NCI-H2081 treated with DMSO at 0.1 percent for 48 hours (cell line): ENCODE results near the gene AAR2.
A peak's percentile ranks its signal among the peaks of the same experiment; 100 is the strongest.

Source experiments
- DNase-seq: peaks from one replicate; lab custom pipeline; 2025; lab: John Stamatoyannopoulos, UW

The AAR2 gene

DNA sequence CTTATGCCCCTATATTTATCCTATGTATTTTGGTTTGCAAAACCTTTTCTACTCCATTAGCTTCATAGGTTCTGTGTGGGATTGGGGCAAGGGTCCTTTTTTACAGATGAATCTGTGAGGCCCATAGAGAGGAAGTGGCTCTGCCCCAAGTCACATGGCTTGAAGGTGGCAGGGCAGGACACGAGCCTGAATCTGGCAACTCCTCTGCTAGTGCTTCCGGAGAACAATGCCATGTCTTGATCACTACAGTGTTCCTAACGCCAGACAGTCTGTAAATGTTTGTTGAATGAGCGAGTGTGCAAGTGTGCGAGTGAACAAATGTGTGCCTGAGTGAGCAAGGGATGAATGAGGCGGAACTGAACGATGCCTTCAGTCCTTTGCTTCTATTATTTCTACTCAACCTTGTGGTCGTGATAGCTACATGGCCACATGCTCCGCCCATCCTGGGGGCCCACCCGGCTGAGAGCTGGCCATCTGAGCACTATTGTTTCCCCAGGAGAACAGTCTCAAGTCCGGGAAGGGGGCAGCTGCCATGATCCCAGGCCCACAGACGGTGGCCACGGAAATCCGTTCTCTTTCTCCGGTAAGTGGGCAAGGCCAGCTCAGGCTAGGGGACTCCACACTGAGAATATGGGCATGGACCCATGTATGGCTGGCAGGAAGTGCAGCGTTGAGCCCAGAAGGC, 17.8 kb upstream of the AAR2 start:
- no peak for DNase-seq

DNA sequence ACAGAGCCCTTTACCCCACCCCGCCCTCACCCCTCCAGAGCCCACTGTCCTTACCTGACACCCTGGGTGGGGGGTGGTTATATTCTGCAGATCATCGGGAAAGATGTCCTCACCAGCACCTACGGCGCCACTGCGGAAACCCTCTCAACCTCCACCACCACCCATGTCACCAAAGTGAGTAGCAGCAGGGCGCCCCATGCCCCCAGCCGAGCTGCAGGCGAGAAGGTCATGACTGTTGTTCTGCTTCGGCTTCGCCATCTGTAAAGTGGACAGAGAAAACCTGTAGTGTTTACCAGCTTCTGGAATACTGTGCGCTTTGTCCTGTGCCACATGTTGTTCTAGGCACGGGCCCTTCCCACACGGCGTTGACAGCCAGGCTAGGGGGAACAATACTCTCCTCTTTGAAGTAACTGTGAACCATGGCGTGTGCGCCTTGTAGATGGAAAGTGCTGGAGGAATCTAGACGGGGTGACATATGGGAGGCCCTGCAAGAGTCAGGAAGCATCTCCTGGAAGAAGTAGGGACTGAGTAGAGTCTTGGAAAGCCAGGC, 16.5 kb upstream of the AAR2 start:
- no peak for DNase-seq

DNA sequence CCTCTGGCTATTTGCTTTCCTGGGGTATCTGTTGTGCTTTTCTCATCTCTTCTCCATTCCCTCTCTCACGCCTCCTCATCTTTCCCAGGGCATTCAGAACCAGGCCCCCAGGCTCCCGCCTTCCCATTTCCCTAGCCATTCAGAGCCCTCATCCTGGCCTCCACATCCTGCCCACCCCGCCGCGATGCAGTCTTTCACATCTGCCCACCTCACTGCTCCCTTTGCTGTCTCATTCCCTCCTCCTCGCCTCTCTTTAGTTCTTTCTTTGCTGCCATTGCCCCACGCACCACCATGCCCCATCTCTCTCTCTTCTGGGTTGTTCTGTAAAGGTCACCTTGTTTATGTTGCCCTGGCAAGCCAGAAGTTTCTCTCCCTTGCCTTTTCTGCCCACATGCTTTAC, 10.6 kb upstream of the AAR2 start:
- DNase-seq: no peak

DNA sequence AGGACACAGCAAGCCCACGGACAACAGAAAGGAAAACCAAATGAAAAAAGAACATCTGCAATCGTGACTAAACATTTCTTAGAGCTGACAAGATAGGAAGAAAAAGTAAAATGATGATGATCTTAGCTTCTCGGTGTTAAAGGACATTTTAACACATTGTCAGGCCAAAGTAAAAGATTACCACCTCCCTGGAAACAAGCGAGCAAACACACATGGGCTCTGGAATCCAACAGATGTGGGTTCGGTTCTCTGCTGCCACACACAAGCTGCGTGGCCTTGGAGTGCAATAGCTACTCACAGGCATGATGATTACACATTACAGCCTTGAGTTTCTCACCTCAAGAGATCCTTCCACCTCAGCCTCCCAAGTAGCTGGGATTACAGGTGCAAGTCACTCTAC, 7.5 kb upstream of the AAR2 start:
- no peak for DNase-seq

DNA sequence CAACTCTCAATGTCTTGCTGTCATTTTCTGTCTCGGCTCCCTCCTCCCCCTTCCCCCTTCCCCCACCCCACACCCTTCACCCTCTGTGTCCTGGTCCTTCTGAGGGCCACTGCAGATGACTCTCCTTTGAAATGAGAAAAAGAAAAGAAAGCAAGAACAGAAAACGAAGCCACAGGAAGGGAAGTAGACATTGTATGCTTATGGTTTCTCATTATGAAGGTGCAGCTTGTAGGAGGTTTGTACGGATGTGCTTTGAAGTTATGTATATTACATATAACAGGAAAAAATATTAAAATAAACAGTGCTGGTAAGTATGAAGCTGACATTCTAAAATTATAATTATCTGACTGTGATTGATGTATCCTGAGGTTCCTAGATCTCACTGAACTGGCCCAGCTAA, 6.3 kb upstream of the AAR2 start:
- DNase-seq: no peak

DNA sequence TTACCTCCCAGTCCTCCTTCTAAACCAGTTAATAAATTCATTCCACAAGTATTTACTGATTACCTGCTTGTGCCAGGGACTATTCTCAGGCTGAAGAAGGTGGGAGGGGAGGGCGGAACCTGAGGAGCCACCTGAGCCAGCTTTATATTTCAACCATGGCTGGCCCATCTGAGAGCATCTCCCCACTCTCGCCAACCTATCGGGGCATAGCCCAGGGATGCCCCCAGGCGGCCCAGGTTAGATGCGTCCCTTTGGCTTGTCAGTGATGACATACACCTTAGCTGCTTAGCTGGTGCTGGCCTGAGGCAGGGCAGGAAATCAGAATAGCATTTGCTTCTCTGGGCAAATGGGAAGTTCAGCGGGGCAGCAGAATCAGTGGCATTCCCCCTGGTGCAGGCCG, 4.9 kb upstream of the AAR2 start:
- DNase-seq: no peak

DNA sequence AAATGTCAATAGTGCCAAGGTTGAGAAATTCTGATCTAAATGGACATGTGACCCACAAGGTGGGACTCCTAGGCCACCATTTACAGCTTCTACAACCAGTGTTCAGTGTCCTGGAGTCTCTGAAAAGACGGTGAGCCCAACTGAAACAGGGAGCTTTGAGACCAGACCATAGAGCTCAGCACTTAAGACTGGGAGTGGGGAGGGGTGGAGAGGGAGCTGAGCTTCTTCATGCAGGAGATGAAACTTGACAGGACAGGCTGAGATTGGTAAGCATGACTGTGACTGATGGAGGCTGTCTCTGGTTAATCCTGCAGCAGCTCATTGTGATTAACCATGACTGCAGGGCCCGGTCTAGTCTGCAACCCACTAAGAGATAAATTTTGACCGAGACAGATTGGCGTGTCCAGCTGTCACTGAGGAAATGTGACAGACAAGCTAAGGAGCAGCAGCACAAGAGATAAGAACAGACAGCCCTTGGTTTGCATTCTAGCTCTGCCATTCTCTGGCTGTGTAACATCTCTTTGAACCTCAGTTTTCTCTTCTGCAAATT, 1.4 kb upstream of the AAR2 start:
- no peak for DNase-seq

DNA sequence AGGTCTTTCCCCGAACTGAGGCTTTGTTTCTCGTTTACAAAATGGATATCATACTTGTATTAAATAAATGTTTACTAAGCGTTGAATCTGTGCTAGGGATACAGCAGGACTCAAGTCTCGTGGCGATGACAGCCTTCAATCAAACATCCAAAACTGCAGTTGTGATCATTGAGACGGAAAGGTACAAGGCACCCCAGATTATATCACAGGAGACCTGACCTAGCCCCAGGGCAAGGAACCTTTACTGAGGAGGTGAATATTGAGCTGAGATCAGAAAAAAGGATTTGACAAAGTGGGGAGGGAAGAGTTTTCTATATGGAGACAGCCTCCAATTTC, 476 bp downstream of the AAR2 start:
- DNase-seq: no peak

DNA sequence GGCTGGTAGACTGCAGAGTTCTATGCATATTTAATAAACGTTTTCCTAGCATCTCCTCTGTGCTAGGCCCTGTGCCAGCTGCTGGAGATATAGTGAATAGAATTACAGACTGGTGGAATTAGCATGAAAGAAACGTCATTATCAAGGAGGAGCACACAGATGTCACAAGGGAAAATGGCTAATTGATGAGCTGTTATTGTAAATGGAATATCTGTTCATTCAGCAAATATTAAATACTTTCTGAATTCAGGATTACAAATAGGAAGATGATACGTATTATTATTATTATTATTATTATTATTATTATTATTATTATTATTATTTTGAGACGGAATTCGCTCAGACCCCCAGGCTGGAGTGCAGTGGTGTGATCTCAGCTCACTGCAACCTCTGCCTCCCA, 1.2 kb downstream of the AAR2 start:
- no peak for DNase-seq

DNA sequence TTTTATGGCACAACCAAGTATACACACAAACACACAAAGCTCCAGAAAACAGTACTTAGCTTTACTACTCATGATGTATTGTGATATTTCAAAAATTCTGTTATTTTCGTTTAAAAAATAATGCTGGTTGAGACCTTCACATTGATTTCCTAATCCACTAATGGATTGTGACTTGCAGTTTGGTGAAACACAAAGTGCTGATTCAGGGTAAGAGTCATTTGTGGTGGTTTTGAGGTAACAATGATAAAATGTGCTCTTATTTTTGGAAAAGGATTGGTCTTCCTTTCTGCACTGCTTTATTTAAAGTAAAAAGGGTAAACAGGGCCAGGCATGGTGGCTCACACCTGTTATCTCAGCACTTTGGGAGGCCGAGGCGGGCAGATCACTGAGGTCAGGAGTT, 1.9 kb downstream of the AAR2 start:
- DNase-seq: no peak

DNA sequence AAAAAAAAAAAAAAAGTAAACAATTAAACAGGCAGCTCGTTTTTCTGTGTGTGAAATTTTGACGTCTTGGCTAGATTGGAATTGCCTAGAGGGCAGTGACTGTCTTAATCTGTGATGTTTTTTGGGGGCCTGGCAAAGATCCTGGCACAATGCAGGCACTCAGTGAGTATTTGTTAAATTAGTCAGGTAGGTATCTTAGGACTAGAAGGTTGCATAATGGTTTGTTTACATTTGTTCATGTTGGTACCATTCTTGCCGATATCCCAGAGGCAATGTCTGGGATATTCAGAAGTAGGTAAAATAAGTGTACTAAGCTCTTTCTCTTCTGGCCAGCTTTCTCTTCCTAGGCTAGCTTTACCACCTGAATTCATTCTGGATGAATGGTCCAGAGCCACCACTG, 2.5 kb downstream of the AAR2 start:
- DNase-seq: no peak

DNA sequence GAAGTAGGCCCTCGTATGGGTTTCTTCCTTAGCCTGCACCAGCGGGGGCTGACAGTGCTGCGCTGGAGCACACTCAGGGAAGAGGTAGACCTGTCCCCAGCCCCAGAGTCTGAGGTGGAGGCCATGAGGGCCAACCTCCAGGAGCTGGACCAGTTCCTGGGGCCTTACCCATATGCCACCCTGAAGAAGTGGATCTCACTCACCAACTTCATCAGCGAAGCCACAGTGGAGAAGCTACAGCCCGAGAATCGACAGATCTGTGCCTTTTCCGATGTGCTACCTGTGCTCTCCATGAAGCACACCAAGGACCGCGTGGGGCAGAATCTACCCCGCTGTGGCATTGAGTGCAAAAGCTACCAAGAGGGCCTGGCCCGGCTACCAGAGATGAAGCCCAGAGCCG, 3.8 kb downstream of the AAR2 start:
- no peak for DNase-seq

DNA sequence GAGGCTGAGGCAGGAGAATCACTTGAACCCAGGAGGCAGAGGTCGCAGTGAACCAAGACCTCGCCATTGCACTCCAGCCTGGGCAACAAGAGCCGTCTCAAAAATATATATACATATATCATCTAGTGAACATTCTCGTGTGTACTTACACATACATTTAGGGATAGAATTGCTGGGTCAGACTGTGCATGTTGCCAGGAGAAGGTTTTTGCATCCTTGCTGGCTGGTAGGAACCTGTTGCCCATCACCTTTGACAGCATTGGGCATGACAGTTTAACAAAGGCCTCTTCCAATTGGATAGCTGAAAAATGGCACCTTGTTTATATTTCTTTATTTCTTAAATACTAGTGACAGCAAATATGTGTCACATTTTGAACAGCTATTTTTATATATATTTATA, 5.4 kb downstream of the AAR2 start:
- no peak for DNase-seq

DNA sequence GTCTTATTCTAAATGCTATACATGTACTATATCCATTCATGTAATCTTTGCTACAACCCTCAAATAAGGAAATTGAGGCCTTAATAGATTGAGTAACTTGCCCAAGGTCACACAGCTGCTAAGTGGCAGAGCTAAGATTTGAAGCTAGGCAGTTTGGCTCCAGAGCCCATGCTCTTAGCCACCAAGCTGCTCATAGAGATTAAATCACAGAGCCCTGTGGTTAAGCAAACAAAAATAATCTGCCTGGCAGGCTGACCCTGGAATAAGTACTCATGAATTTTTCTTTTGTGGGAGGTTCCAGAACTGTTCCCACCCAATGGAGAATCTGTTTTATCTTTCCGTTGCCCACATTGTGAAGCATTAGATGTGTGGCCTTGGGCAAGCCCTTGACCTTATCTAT, 7.4 kb downstream of the AAR2 start:
- DNase-seq: no peak

DNA sequence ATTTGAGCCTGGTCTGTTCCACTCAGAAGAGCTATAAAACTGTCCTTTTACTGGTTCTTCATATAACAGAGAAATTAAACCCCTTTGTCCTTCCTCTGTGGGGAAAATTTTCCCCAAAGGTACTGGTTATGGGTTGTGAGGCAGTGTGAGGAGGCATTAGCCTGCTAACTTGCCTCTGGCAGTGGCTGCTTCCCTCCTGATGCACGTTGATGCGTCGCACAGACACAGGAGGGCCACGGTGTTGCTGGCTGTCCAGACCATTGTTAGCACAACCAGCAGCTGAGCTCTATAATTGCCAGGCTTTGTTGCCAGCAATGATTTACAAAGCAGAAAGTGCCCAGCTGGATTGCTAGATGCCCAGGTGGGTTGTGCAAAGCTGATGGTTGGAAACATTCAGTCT, 10.1 kb downstream of the AAR2 start:
- peak; percentile 91 for DNase-seq

DNA sequence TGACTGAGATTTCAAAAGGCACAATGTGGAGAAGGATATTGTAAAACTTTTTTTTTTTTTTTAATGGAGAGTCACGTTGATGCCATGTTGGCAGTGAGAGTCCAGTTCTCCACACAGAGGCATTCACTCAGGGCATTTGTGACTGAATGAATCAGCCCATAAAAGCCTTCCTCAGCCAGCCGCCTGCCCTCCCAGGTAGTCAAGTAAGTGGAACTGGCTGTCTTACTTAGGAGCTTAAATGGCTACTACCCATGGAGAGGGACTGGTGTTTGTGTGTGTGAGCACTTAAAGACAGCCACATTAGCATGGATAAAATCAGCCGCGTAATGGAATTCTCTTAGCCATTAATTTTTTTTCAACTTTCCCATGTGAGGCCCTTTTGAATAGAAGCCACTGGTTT, 12.6 kb downstream of the AAR2 start:
- DNase-seq: no peak

DNA sequence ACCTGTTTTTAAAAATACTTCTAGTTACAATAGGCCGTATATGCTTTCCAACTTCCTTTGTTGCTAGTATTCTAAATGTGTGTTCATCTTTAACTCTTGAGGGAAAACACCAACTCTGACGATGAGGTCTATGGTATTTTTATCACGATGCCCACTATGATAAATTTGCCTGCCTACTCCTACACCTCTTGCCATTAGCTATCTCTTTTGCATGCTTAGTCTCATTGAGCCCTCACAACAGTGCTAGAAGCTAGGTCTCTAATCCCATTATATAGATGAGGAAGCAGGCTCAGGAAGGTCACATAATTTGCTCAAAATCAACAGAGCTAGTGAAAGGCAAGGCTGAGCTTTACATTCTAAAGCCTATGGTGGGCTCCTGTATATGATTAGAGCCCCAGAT, 13.2 kb downstream of the AAR2 start:
- no peak for DNase-seq

DNA sequence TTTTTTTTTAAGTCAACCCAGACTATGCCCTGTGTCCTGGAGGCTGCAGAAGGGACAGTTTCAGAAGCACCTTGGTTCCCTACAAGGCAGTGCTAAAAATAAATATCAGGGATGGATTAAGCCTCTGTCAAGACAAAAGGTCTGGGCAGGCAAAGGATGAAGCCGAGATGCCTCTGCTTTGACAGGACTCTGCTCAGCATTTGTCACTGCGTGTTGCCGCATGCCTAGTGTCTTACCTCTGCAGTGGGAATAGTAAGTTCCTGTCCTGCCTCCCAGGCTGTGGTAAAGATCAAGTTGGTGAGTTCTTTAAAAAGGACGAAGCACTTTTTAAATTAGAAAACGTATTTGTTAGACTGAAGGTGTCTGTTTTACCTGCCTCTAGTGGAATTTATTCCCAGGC, 15.1 kb downstream of the AAR2 start:
- DNase-seq: no peak

DNA sequence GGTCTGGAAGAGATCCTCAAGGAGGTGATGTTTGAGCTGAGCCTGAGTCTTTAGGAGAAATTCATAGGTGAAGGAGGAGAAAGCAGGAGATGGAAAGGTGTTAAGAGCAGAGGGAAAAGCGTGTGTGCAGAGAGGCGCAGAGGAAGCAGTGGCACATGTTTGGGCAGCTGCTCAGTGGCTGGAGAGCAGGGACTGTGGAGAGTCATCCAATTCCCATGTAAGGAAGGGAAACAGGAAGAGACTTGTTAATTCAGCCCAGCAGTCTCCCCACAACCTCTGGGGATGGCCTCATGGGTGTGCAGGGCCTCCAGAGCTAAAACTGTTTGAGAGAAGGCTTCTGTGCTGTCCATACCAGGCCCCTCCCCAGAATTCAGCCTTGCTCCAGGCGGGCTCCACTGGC, 16.2 kb downstream of the AAR2 start:
- no peak for DNase-seq

DNA sequence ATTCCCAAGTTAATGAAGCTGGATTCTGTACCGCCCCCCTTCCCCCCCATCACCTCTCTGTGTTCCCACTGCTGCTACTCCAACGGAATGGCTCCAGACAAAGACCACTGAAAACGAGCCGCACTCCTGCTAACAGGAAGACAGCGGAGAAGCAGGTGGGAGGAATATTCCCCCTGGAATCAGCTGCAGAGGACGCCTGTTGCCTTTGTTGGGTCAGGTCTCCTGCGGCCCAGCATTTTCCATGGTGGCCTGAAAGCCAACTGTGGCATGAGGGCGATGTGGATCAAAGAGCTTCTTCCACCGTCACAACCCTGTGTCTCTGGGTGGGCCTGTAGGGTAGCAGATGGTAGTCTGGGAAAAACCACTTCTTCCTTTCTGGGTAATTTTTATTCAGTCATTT, 16.8 kb downstream of the AAR2 start:
- DNase-seq: no peak

DNA sequence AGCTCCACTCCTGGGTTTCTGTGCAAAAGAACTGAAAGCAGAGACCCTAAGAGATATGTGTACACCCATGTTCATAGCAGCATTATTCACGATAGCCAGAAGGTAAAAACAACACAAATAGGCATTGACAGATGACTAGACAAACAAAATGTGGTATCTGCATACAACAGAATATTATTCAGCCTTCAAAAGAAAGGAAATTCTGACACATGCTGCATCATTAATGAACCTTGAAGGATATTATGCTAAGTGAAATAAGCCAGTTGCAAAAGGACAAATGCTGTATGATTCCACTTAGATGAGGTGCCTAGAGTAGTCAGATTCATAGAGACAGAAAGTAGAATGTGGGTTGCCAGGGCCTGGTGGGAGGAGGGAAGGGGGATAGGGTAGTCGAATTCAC, 17.8 kb downstream of the AAR2 start:
- no peak for DNase-seq

DNA sequence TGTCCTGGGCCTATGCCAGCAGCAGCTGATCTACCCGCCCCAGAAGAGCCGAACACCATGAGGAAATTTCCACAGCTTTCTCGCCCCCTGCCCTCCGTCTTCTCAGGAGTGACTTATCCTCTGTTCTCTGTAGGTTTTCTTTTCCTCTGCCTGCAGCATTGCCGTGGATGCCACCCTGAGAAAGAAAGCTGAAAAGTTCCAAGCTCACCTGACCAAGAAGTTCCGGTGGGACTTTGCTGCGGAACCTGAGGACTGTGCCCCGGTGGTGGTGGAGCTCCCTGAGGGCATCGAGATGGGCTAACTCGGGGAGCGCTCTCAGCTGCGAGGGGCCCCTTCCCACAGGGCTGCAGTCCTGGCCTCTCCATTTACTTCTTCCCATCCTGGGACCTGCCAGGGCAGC, 19.2 kb downstream of the AAR2 start:
- DNase-seq: no peak

DNA sequence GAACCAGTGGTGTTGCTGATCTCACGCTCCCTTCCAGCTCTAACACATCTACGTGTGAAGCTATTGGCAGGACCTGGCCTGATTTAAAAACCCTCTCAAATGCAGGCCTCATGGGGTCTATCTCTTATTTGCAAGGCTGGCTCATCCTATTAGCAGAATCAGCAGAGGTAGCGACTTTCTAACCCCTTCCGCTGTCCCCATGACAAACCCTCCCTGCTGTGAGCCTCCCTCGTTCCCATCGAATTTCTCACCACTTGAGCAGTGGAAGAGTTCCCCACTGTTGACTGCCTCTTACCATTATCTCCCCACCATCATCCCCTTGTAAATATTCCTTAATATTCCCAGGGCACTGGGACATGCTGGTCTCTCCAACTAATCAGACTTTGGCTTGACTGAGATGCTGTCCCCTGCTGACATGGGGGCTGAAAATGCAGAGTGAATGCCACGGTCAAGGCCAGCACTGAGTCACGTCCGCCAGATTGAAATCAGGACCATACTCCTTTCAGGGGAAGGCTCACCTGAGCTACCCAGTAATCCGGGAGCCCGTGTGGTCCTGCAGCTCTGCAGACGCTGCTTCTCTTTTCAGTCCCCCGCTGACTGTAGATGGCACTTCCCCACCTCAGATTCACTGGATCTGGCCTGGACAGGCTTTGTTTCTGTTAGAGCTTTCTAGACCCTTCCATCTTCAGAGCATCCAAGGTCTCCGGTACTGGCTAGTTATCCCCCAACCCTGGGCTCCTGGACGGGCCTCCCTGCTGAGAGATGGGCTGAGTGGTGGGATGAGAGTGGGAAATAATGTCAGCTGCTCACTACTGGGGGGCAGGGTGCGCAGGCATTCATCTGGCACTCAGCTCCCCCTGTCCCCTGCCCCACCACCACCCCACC, 23.1 kb downstream of the AAR2 start:
- no peak for DNase-seq
